ENCODE data around the gene BCAP29. TPM values are rescaled to one million over a fixed set of nuclear protein-coding genes. Genes with fewer than 3 reads are reported as not detected.
A peak's percentile ranks its signal among the peaks of the same experiment; 100 is the strongest.

BCAP29 gene
- total and polyA plus RNA-seq, 8 donors, result 15.2 to 27.6 (median 19.5) TPM

DNA sequence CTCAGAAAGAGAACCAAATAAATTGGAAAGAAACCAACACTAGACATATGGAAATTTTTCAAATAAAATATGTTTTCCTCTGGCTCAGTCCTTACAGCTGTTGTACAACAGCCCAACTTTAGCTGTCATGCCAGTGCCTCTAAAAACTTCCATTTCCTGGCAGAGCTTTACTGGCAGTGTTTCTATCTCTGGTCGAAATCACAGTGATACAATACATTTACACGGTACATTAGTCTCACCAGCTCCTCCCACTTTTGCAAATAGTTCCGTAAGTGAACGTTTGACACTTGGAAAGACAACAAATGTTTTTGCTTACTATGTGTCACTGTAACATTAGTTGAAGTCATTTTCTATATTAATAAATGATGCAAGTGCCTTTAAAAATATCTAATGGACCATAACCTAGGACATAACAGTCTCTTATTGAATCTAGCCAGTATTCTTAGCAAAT is 29.8 kb downstream of the BCAP29 start:
- H3K9me3 ChIP-seq, result no peaks in the 10 kb centered on the region
- H3K27me3 ChIP-seq, result no peaks in the 10 kb centered on the region
- TF ChIP-seq, protein P1, sequence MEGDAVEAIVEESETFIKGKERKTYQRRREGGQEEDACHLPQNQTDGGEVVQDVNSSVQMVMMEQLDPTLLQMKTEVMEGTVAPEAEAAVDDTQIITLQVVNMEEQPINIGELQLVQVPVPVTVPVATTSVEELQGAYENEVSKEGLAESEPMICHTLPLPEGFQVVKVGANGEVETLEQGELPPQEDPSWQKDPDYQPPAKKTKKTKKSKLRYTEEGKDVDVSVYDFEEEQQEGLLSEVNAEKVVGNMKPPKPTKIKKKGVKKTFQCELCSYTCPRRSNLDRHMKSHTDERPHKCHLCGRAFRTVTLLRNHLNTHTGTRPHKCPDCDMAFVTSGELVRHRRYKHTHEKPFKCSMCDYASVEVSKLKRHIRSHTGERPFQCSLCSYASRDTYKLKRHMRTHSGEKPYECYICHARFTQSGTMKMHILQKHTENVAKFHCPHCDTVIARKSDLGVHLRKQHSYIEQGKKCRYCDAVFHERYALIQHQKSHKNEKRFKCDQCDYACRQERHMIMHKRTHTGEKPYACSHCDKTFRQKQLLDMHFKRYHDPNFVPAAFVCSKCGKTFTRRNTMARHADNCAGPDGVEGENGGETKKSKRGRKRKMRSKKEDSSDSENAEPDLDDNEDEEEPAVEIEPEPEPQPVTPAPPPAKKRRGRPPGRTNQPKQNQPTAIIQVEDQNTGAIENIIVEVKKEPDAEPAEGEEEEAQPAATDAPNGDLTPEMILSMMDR (IDR thresholded peaks at IDR 0.05), result no peak
- FAIRE-seq (no peak), DNase-seq (no peak), ATAC-seq (no peak)
- intact Hi-C loops (cut with DNase I), result no loop called here
- no peaks in the 10 kb centered on the region for H3K36me3 ChIP-seq
- no peak overlapping the region for H3K27ac ChIP-seq
- H3K4me3 ChIP-seq, result no peak overlapping the region
- WGBS, 2 donors, result 51 to 68% methylated on average over 4 of the region's 4 CpGs
- H3K4me1 ChIP-seq, result no peaks in the 10 kb centered on the region

- no peak for DNase-seq
- H3K27ac ChIP-seq, result no peak overlapping the region
- TF ChIP-seq, protein P1 (IDR thresholded peaks at IDR 0.05), result no peak
- H3K27me3 ChIP-seq, result no peaks in the 10 kb centered on the region
- no peaks in the 10 kb centered on the region for H3K9me3 ChIP-seq
- ATAC-seq, result no peak
- no peaks in the 10 kb centered on the region for H3K4me1 ChIP-seq
- intact Hi-C loops (cut with DNase I), result no loop called here
- no peak for FAIRE-seq
- 92 to 97% methylated on average over 1 of the region's 1 CpG for WGBS, 2 donors
- H3K4me3 ChIP-seq, result no peak overlapping the region
- no peaks in the 10 kb centered on the region for H3K36me3 ChIP-seq
Measured at GRCh38 chr7:107610323-107610722, 30.3 kb downstream of the BCAP29 start.

- Histone ChIP-seq H3K27me3 (no peaks in the 10 kb centered on the region), H3K27ac (no peak overlapping the region), H3K4me1 (no peaks in the 10 kb centered on the region), H3K36me3 (no peaks in the 10 kb centered on the region), H3K4me3 (no peak overlapping the region), H3K9me3 (no peaks in the 10 kb centered on the region)
- intact Hi-C loops (cut with DNase I), result no loop called here
- 87 to 91% methylated on average over 1 of the region's 1 CpG for WGBS, 2 donors
- TF ChIP-seq, protein P1 (IDR thresholded peaks at IDR 0.05), result no peak
- FAIRE-seq (no peak), ATAC-seq (no peak), DNase-seq (no peak)
Measured at GRCh38 chr7:107613439-107613838, 33.4 kb downstream of the BCAP29 start.

DNA sequence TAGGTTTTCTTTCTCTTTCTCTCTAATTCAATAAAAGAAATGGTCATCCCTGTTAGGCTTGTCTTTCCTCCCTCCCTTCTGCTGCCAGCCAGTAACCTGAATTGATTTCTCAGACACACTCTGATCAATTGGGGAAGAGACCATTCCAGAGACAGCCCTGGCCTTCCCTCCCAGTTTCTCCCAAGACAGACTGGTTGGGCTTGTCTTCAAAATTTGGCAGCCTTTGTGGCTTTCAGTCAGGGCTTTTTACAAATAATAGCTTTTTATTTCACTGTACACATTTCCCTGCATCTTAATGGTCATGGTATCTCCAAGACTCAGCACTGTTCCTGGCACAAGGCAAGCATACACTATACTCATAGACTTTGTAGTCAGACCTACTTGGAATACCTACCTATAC is 33.9 kb downstream of the BCAP29 start:
- Histone ChIP-seq H3K4me3 (no peak overlapping the region), H3K27me3 (no peaks in the 10 kb centered on the region), H3K4me1 (peaks cover 0 to 1% (median 0%) of the 10 kb centered on the region in 3 donors), H3K9me3 (no peaks in the 10 kb centered on the region), H3K27ac (no peak overlapping the region), H3K36me3 (no peaks in the 10 kb centered on the region)
- DNase-seq, result no peak
- FAIRE-seq, result no peak
- no peak for ATAC-seq
- intact Hi-C loops (cut with DNase I), result no loop called here
- TF ChIP-seq, protein P1 (IDR thresholded peaks at IDR 0.05), result no peak

DNA sequence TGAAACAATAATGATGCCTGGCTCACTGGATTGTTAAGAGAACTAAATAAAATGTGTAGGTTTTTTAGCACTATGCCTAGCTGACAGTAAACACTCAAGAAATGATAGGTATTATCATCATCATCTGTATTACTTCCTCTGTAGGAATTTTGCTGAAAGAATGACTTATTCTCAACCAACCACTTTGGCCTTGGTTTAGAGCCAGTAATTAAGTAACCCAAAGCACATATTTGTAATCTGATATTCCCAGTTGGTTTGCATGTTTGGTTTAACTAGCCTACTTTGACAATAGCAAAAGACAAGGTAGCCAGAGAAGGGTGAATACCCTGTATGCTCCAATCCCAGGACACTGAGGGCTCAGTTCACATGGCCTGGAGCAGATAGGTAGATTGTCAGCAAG is 34.4 kb downstream of the BCAP29 start:
- Histone ChIP-seq H3K9me3 (no peaks in the 10 kb centered on the region), H3K4me1 (peaks cover 0 to 6% (median 0%) of the 10 kb centered on the region in 3 donors), H3K27ac (no peak overlapping the region), H3K36me3 (no peaks in the 10 kb centered on the region), H3K4me3 (no peak overlapping the region), H3K27me3 (no peaks in the 10 kb centered on the region)
- no peak for DNase-seq
- no peak for FAIRE-seq
- peak in 2 of 4 donors; percentile 44 to 61 for ATAC-seq
- intact Hi-C loops (cut with DNase I), result no loop called here
- TF ChIP-seq, protein P1 (IDR thresholded peaks at IDR 0.05), result no peak

Measured in pancreas (tissue), 10 donors.